ENCODE measurements around the gene IGLL1.

- TF ChIP-seq CTCF (IDR thresholded peaks at IDR 0.05) = no peak
- no peak for TF ChIP-seq POLR2A (IDR thresholded peaks at IDR 0.05)
These were observed 28.5 kb upstream of the IGLL1 start for GRCh38 chr22:23608583-23608982.
